UCSD-AML1 (cell line): ENCODE results near the gene PHC2.

Experiments
- DNase-seq: peaks from one replicate; lab custom pipeline; 2025; ENCODE audit not compliant: unreplicated experiment; lab: John Stamatoyannopoulos, UW

Gene PHC2

GRCh38 chr1:33392639-33393038 is 38.3 kb downstream of the PHC2 start:
- DNase-seq = no peak

- no peak for DNase-seq
Measured at GRCh38 chr1:33392206-33392605, 38.7 kb downstream of the PHC2 start.

- DNase-seq = no peak
Measured at GRCh38 chr1:33391343-33392078, 39.4 kb downstream of the PHC2 start.

GRCh38 chr1:33390542-33390941 is 40.4 kb downstream of the PHC2 start:
- no peak for DNase-seq

GRCh38 chr1:33388805-33389771 is 41.8 kb downstream of the PHC2 start:
- DNase-seq = no peak

- no peak for DNase-seq
Measured at GRCh38 chr1:33387625-33388024, 43.3 kb downstream of the PHC2 start.

- DNase-seq = no peak
Measured at GRCh38 chr1:33385251-33385650, 45.6 kb downstream of the PHC2 start.

- DNase-seq = no peak
Measured at GRCh38 chr1:33384040-33384812, 46.7 kb downstream of the PHC2 start.

- DNase-seq = no peak
Measured at GRCh38 chr1:33383489-33383888, 47.4 kb downstream of the PHC2 start.

- DNase-seq = no peak
Measured at GRCh38 chr1:33382661-33383415, 48.1 kb downstream of the PHC2 start.

GRCh38 chr1:33381977-33382376 is 48.9 kb downstream of the PHC2 start:
- peak; percentile 54 for DNase-seq

- no peak for DNase-seq
Measured at GRCh38 chr1:33380811-33381210, 50.1 kb downstream of the PHC2 start.

GRCh38 chr1:33379631-33380354 is 51.1 kb downstream of the PHC2 start:
- no peak for DNase-seq

GRCh38 chr1:33378976-33379375 is 51.9 kb downstream of the PHC2 start:
- DNase-seq = no peak

GRCh38 chr1:33378524-33378923 is 52.4 kb downstream of the PHC2 start:
- no peak for DNase-seq

GRCh38 chr1:33377756-33378155 is 53.1 kb downstream of the PHC2 start:
- no peak for DNase-seq

GRCh38 chr1:33377013-33377412 is 53.9 kb downstream of the PHC2 start:
- DNase-seq = no peak

GRCh38 chr1:33375316-33375715 is 55.6 kb downstream of the PHC2 start:
- no peak for DNase-seq

GRCh38 chr1:33374336-33375105 is 56.4 kb downstream of the PHC2 start:
- no peak for DNase-seq
